Measurements from ENCODE around the gene ALG14. TPM values are rescaled to one million over a fixed set of nuclear protein-coding genes. Genes with fewer than 3 reads are reported as not detected.

The ALG14 gene
- total and polyA plus RNA-seq, 2 of the 4 experiments (the other 2 are of a cell fraction): 1.7 to 2.0 TPM

DNA sequence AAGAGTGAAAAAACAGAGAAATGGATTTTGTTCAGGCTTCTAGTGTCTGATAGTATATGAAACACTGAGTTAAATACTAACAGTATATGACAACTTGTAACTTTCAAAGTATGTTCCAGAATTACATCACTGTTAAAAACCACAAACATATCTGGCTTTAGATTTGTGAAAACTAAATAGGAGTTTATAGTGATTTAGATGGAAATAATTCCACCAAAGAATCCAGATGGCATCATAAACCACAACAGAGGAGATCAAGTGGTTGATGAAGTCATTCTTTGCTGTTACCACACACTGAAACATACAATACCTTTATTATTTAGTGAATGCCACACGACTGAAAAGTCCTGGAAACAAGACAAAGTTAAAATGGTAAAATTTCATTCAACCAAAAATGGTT, 37.2 kb downstream of the ALG14 start:
- Histone ChIP-seq H3K4me2 (ENCODE audit: low read depth, low read length) (peak overlapping the region; percentile 52; the same call in 1 of the 2 replicates), H3K36me3 (ENCODE audit: control insufficient read depth, insufficient read depth, low read length) (no peaks in the 10 kb centered on the region), H2AFZ (replicated peaks; ENCODE audit: low read length, poor library complexity) (no peak overlapping the region), H2BK120ac (ENCODE audit: low read depth, low read length) (0 out of 2 replicates have a peak overlapping the region, but pooled peaks have one; percentile 83), H3K4me3 (ENCODE audit: insufficient read depth, low read depth, low read length) (no peak overlapping the region), H2BK15ac (ENCODE audit: low read depth, low read length) (peak overlapping the region; percentile 63; the same call in 2 of the 3 replicates), H3K9me1 (ENCODE audit: insufficient read depth, low read length) (peaks cover 14% of the 10 kb centered on the region), H3K4me1 (ENCODE audit: control insufficient read depth, insufficient read depth, low read length) (peaks cover 18% of the 10 kb centered on the region), H3K18ac (ENCODE audit: low read depth, low read length) (peak overlapping the region; percentile 86; the same call in 1 of the 2 replicates), H4K5ac (ENCODE audit: low read depth, low read length) (peak overlapping the region; percentile 57; the same call in 1 of the 2 replicates), H3K14ac (replicated peaks; ENCODE audit: low read depth, low read length) (peak overlapping the region; percentile 62), H2BK20ac (ENCODE audit: low read depth, low read length) (peak overlapping the region; percentile 60; the same call in 1 of the 2 replicates), H3K27ac (ENCODE audit: insufficient read depth, low read length) (no peak overlapping the region), H2AK5ac (ENCODE audit: low read depth, low read length) (peak overlapping the region; percentile 59; the same call in 1 of the 2 replicates), H2AK9ac (replicated peaks; ENCODE audit: low read depth, low read length, poor library complexity) (no peak overlapping the region), H4K91ac (ENCODE audit: insufficient read depth, low read depth, low read length) (no peak overlapping the region), H3K4ac (ENCODE audit: low read depth, low read length) (peak overlapping the region; percentile 92; the same call in 1 of the 2 replicates), H3K23ac (ENCODE audit: low read depth, low read length) (no peak overlapping the region), H3K27me3 (ENCODE audit: control insufficient read depth, insufficient read depth, low read length) (no peaks in the 10 kb centered on the region), H4K8ac (ENCODE audit: low read depth in 2 of 2, low read length in 2 of 2) (peak overlapping the region in 1 of 2 experiments; percentile 70; a peak in 1 of 4 replicates), H4K20me1 (ENCODE audit: insufficient read depth, low read length) (no peaks in the 10 kb centered on the region), H3K56ac (ENCODE audit: extremely low read depth, insufficient read depth, low read length) (no peak overlapping the region), H3K9ac (ENCODE audit: low read depth, low read length) (no peak overlapping the region), H3K79me1 (ENCODE audit: low read depth in 1 of 2, low read length in 2 of 2) (peaks cover 6 to 22% of the 10 kb centered on the region in 2 experiments; a peak in 3 of 4 replicates), H3K9me3 (ENCODE audit: control insufficient read depth, insufficient read depth, low read length) (no peaks in the 10 kb centered on the region), H2BK5ac (ENCODE audit: low read depth, low read length, poor library complexity, severe bottlenecking) (peak overlapping the region; percentile 90)
- dilution Hi-C loops (cut with HindIII; ENCODE audit: low sequenced_read_pairs, unreplicated experiment) (no loop called here), in situ Hi-C loops (cut with MboI; ENCODE audit: low sequenced_read_pairs) (loop anchor here (5.0 kb wide), 1 partner anchor 113 kb away; no protein-coding TSS in a partner anchor), intact Hi-C loops (cut with micrococcal nuclease) (no loop called here)
- WGBS, 2 experiments (ENCODE audit: extremely low coverage in 2 of 2, insufficient read length in 1 of 2): no CpG with 5 or more reads among the region's 1 CpG
- no TSS peak for BruUV-seq (replicated peaks)
- POLR2A ChIA-PET (ENCODE audit: unreplicated experiment): interaction anchor here (0.7 kb wide), 1 partner anchor 618 kb away, joined by 3 read pairs; no protein-coding TSS in a partner anchor
- ATAC-seq (ENCODE audit: low read depth) (peak; percentile 67), DNase-seq (peak; percentile 97)
- TF ChIP-seq RCOR1 (IDR thresholded peaks at IDR 0.05; ENCODE audit: insufficient replicate concordance, low read length) (peak; percentile 30), CEBPB (IDR thresholded peaks at IDR 0.05; ENCODE audit: low read depth, low read length) (peak; percentile 92), CHD1 (IDR thresholded peaks at IDR 0.05; ENCODE audit: low read depth, low read length) (no peak)
- CTCF ChIA-PET: no interaction called here
